ENCODE measurements around the gene KTN1.

KTN1 gene

GRCh38 chr14:55628426-55628825 is 48.4 kb downstream of the KTN1 start:
- no peak overlapping the region for H2AFZ ChIP-seq (ENCODE audit: low read depth, low read length)
- peaks cover 47% of the 10 kb centered on the region for H3K36me3 ChIP-seq (ENCODE audit: insufficient read depth, low read length)
- H3K4me1 ChIP-seq (ENCODE audit: insufficient read depth, low read length), result no peaks in the 10 kb centered on the region
- H3K27me3 ChIP-seq (ENCODE audit: insufficient read depth, low read length), result no peaks in the 10 kb centered on the region
- H3K9me3 ChIP-seq (ENCODE audit: low read length), result peaks cover 3% of the 10 kb centered on the region
- no peak overlapping the region for H3K4me3 ChIP-seq (ENCODE audit: low read length)

- H3K9me3 ChIP-seq (ENCODE audit: low read length), result no peaks in the 10 kb centered on the region
- no peak overlapping the region for H2AFZ ChIP-seq (ENCODE audit: low read depth, low read length)
- H3K4me3 ChIP-seq (ENCODE audit: low read length), result no peak overlapping the region
- no peaks in the 10 kb centered on the region for H3K4me1 ChIP-seq (ENCODE audit: insufficient read depth, low read length)
- H3K27me3 ChIP-seq (ENCODE audit: insufficient read depth, low read length), result no peaks in the 10 kb centered on the region
- peaks cover 74% of the 10 kb centered on the region for H3K36me3 ChIP-seq (ENCODE audit: insufficient read depth, low read length)
Observed at GRCh38 chr14:55638665-55639064, 58.7 kb downstream of the KTN1 start.

GRCh38 chr14:55641290-55641689 is 61.3 kb downstream of the KTN1 start:
- H3K9me3 ChIP-seq (ENCODE audit: low read length), result no peaks in the 10 kb centered on the region
- H3K36me3 ChIP-seq (ENCODE audit: insufficient read depth, low read length), result peaks cover 66% of the 10 kb centered on the region
- H3K27me3 ChIP-seq (ENCODE audit: insufficient read depth, low read length), result no peaks in the 10 kb centered on the region
- H2AFZ ChIP-seq (ENCODE audit: low read depth, low read length), result no peak overlapping the region
- H3K4me3 ChIP-seq (ENCODE audit: low read length), result no peak overlapping the region
- no peaks in the 10 kb centered on the region for H3K4me1 ChIP-seq (ENCODE audit: insufficient read depth, low read length)

GRCh38 chr14:55641954-55642353 is 61.9 kb downstream of the KTN1 start:
- peaks cover 62% of the 10 kb centered on the region for H3K36me3 ChIP-seq (ENCODE audit: insufficient read depth, low read length)
- no peak overlapping the region for H2AFZ ChIP-seq (ENCODE audit: low read depth, low read length)
- no peaks in the 10 kb centered on the region for H3K27me3 ChIP-seq (ENCODE audit: insufficient read depth, low read length)
- H3K9me3 ChIP-seq (ENCODE audit: low read length), result no peaks in the 10 kb centered on the region
- H3K4me3 ChIP-seq (ENCODE audit: low read length), result no peak overlapping the region
- no peaks in the 10 kb centered on the region for H3K4me1 ChIP-seq (ENCODE audit: insufficient read depth, low read length)

- no peaks in the 10 kb centered on the region for H3K4me1 ChIP-seq (ENCODE audit: insufficient read depth, low read length)
- peaks cover 53% of the 10 kb centered on the region for H3K36me3 ChIP-seq (ENCODE audit: insufficient read depth, low read length)
- no peak overlapping the region for H2AFZ ChIP-seq (ENCODE audit: low read depth, low read length)
- H3K27me3 ChIP-seq (ENCODE audit: insufficient read depth, low read length), result no peaks in the 10 kb centered on the region
- H3K9me3 ChIP-seq (ENCODE audit: low read length), result no peaks in the 10 kb centered on the region
- no peak overlapping the region for H3K4me3 ChIP-seq (ENCODE audit: low read length)
Observed at GRCh38 chr14:55645145-55645544, 65.1 kb downstream of the KTN1 start.

GRCh38 chr14:55645845-55646832 is 66.1 kb downstream of the KTN1 start:
- H3K27me3 ChIP-seq (ENCODE audit: insufficient read depth, low read length), result no peaks in the 10 kb centered on the region
- H3K36me3 ChIP-seq (ENCODE audit: insufficient read depth, low read length), result peaks cover 52% of the 10 kb centered on the region

GRCh38 chr14:55650992-55651391 is 71.0 kb downstream of the KTN1 start:
- Histone ChIP-seq H3K36me3 (ENCODE audit: insufficient read depth, low read length) (peaks cover 63% of the 10 kb centered on the region), H3K27me3 (ENCODE audit: insufficient read depth, low read length) (no peaks in the 10 kb centered on the region), H3K4me1 (ENCODE audit: insufficient read depth, low read length) (no peaks in the 10 kb centered on the region), H3K9me3 (ENCODE audit: low read length) (no peaks in the 10 kb centered on the region), H2AFZ (ENCODE audit: low read depth, low read length) (no peak overlapping the region), H3K4me3 (ENCODE audit: low read length) (no peak overlapping the region)

More at GRCh38 chr14:55645845-55646832, 66.1 kb downstream of the KTN1 start:
- no peaks in the 10 kb centered on the region for H3K4me1 ChIP-seq (ENCODE audit: insufficient read depth, low read length)
- H3K9me3 ChIP-seq (ENCODE audit: low read length), result no peaks in the 10 kb centered on the region
- no peak overlapping the region for H3K4me3 ChIP-seq (ENCODE audit: low read length)
- H2AFZ ChIP-seq (ENCODE audit: low read depth, low read length), result no peak overlapping the region

- H2AFZ ChIP-seq (ENCODE audit: low read depth, low read length), result no peak overlapping the region
- H3K9me3 ChIP-seq (ENCODE audit: low read length), result no peaks in the 10 kb centered on the region
- no peak overlapping the region for H3K4me3 ChIP-seq (ENCODE audit: low read length)
- H3K36me3 ChIP-seq (ENCODE audit: insufficient read depth, low read length), result peaks cover 72% of the 10 kb centered on the region
- no peaks in the 10 kb centered on the region for H3K27me3 ChIP-seq (ENCODE audit: insufficient read depth, low read length)
- H3K4me1 ChIP-seq (ENCODE audit: insufficient read depth, low read length), result no peaks in the 10 kb centered on the region
Observed at GRCh38 chr14:55654243-55654642, 74.2 kb downstream of the KTN1 start.

GRCh38 chr14:55661029-55661428 is 81.0 kb downstream of the KTN1 start:
- Histone ChIP-seq H3K9me3 (ENCODE audit: low read length) (no peaks in the 10 kb centered on the region), H2AFZ (ENCODE audit: low read depth, low read length) (no peak overlapping the region), H3K4me1 (ENCODE audit: insufficient read depth, low read length) (no peaks in the 10 kb centered on the region), H3K4me3 (ENCODE audit: low read length) (no peak overlapping the region), H3K36me3 (ENCODE audit: insufficient read depth, low read length) (peaks cover 57% of the 10 kb centered on the region), H3K27me3 (ENCODE audit: insufficient read depth, low read length) (no peaks in the 10 kb centered on the region)

GRCh38 chr14:55662752-55663151 is 82.7 kb downstream of the KTN1 start:
- Histone ChIP-seq H2AFZ (ENCODE audit: low read depth, low read length) (no peak overlapping the region), H3K9me3 (ENCODE audit: low read length) (no peaks in the 10 kb centered on the region), H3K27me3 (ENCODE audit: insufficient read depth, low read length) (no peaks in the 10 kb centered on the region), H3K36me3 (ENCODE audit: insufficient read depth, low read length) (peaks cover 47% of the 10 kb centered on the region), H3K4me1 (ENCODE audit: insufficient read depth, low read length) (no peaks in the 10 kb centered on the region), H3K4me3 (ENCODE audit: low read length) (no peak overlapping the region)

- no peaks in the 10 kb centered on the region for H3K9me3 ChIP-seq (ENCODE audit: low read length)
- no peaks in the 10 kb centered on the region for H3K4me1 ChIP-seq (ENCODE audit: insufficient read depth, low read length)
- H3K4me3 ChIP-seq (ENCODE audit: low read length), result no peak overlapping the region
- H2AFZ ChIP-seq (ENCODE audit: low read depth, low read length), result no peak overlapping the region
- H3K27me3 ChIP-seq (ENCODE audit: insufficient read depth, low read length), result no peaks in the 10 kb centered on the region
- H3K36me3 ChIP-seq (ENCODE audit: insufficient read depth, low read length), result peaks cover 38% of the 10 kb centered on the region
Observed at GRCh38 chr14:55665067-55665675, 85.2 kb downstream of the KTN1 start.

GRCh38 chr14:55667801-55668200 is 87.8 kb downstream of the KTN1 start:
- Histone ChIP-seq H3K36me3 (ENCODE audit: insufficient read depth, low read length) (peaks cover 42% of the 10 kb centered on the region), H3K4me1 (ENCODE audit: insufficient read depth, low read length) (no peaks in the 10 kb centered on the region), H3K27me3 (ENCODE audit: insufficient read depth, low read length) (no peaks in the 10 kb centered on the region), H3K4me3 (ENCODE audit: low read length) (no peak overlapping the region), H3K9me3 (ENCODE audit: low read length) (no peaks in the 10 kb centered on the region), H2AFZ (ENCODE audit: low read depth, low read length) (no peak overlapping the region)

- Histone ChIP-seq H3K4me1 (ENCODE audit: insufficient read depth, low read length) (no peaks in the 10 kb centered on the region), H3K27me3 (ENCODE audit: insufficient read depth, low read length) (no peaks in the 10 kb centered on the region), H3K4me3 (ENCODE audit: low read length) (no peak overlapping the region), H3K36me3 (ENCODE audit: insufficient read depth, low read length) (peaks cover 53% of the 10 kb centered on the region), H2AFZ (ENCODE audit: low read depth, low read length) (no peak overlapping the region), H3K9me3 (ENCODE audit: low read length) (no peaks in the 10 kb centered on the region)
Observed at GRCh38 chr14:55671641-55672040, 91.6 kb downstream of the KTN1 start.
